Neutrophil (primary cell): Measurements from ENCODE around the gene CNTNAP5.

Experiments
- H3K27ac ChIP-seq: fragments of 200-600 bp; sonication (generic); 2 replicates; pipeline ENCODE4 v1.5.1; 2016; ENCODE audit warnings: mild to moderate bottlenecking, moderate library complexity
- H3K27me3 ChIP-seq: fragments of 200-600 bp; sonication (generic); 2 replicates; pipeline ENCODE4 v1.6.0; 2016; ENCODE audit warnings: mild to moderate bottlenecking
- H3K36me3 ChIP-seq: fragments of 200-600 bp; sonication (generic); 2 replicates; pipeline ENCODE4 v1.5.1; 2017
- H3K4me1 ChIP-seq, 2 experiments: fragments of 200-600 bp in 1 of 2; sonication (generic) in 1 of 2; 1 replicate in 1 of 2; 2 replicates in 1 of 2; pipeline versions ENCODE4 v1.5.1 to v1.6.1; 2013 to 2016; ENCODE audit warnings: low read depth in 1 of 2, low read length in 1 of 2, mild to moderate bottlenecking in 1 of 2, moderate library complexity in 1 of 2; ENCODE audit not compliant: control insufficient read depth in 1 of 2, insufficient read depth in 1 of 2
- H3K4me3 ChIP-seq, 2 experiments: fragments of 200-600 bp in 1 of 2; sonication (generic) in 1 of 2; 1 replicate in 1 of 2; 2 replicates in 1 of 2; pipeline ENCODE4 v1.5.1; 2013 to 2016; ENCODE audit warnings: low read depth in 1 of 2, low read length in 1 of 2, mild to moderate bottlenecking in 1 of 2, moderate library complexity in 1 of 2
- H3K9me3 ChIP-seq: fragments of 200-600 bp; sonication (generic); 2 replicates; pipeline ENCODE4 v1.5.1; 2016
- TF ChIP-seq, protein P1 (sequence below): fragments of 200-600 bp; sonication (generic); IDR thresholded peaks from 2 replicates; pipeline ENCODE4 v1.5.1; 2016; ENCODE audit warnings: antibody characterized with exemption

CNTNAP5 gene

GRCh38 chr2:124018890-124019289 is 6.2 kb upstream of the CNTNAP5 start:
- H3K4me1 ChIP-seq, result no peaks in the 10 kb centered on the region
- no peak overlapping the region for H3K27ac ChIP-seq
- no peaks in the 10 kb centered on the region for H3K36me3 ChIP-seq
- no peak overlapping the region for H3K4me3 ChIP-seq
- H3K9me3 ChIP-seq, result no peaks in the 10 kb centered on the region
- TF ChIP-seq, protein P1, sequence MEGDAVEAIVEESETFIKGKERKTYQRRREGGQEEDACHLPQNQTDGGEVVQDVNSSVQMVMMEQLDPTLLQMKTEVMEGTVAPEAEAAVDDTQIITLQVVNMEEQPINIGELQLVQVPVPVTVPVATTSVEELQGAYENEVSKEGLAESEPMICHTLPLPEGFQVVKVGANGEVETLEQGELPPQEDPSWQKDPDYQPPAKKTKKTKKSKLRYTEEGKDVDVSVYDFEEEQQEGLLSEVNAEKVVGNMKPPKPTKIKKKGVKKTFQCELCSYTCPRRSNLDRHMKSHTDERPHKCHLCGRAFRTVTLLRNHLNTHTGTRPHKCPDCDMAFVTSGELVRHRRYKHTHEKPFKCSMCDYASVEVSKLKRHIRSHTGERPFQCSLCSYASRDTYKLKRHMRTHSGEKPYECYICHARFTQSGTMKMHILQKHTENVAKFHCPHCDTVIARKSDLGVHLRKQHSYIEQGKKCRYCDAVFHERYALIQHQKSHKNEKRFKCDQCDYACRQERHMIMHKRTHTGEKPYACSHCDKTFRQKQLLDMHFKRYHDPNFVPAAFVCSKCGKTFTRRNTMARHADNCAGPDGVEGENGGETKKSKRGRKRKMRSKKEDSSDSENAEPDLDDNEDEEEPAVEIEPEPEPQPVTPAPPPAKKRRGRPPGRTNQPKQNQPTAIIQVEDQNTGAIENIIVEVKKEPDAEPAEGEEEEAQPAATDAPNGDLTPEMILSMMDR, result no peak
- peaks cover 20% of the 10 kb centered on the region for H3K27me3 ChIP-seq

DNA sequence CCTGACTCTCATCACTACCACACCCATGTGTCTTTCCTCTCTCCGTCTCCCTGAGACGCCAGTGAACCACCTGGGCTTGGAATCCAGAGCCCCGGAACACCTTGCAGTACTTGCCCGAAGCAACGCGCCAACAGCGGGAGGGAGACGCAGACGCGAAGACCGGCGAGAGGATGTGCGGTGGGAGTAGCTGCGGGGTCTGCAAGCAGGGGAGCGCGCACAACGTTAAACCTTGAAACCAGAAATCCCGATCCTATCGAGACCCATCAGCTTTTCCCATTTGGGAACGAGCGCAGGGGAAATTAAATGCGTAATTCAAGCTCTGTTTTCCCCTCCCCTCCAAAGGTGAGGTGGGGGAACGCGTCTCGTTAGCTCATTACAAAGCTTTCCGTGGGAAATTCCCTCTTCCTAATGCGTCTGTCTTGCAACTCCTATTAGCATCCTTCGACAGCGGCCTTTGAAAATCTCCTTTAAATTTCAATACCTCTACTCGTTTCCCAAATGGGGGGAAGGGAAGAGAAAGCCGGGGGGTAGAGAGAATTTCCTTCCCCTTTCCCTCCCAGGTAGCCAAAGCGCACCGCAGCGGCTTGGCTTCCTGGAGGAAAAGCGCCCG is 421 bp upstream of the CNTNAP5 start:
- Histone ChIP-seq H3K4me3 (no peak overlapping the region), H3K36me3 (no peaks in the 10 kb centered on the region), H3K4me1 (no peaks in the 10 kb centered on the region), H3K9me3 (no peaks in the 10 kb centered on the region), H3K27ac (no peak overlapping the region), H3K27me3 (peaks cover 62% of the 10 kb centered on the region)
- TF ChIP-seq, protein P1, result no peak

DNA sequence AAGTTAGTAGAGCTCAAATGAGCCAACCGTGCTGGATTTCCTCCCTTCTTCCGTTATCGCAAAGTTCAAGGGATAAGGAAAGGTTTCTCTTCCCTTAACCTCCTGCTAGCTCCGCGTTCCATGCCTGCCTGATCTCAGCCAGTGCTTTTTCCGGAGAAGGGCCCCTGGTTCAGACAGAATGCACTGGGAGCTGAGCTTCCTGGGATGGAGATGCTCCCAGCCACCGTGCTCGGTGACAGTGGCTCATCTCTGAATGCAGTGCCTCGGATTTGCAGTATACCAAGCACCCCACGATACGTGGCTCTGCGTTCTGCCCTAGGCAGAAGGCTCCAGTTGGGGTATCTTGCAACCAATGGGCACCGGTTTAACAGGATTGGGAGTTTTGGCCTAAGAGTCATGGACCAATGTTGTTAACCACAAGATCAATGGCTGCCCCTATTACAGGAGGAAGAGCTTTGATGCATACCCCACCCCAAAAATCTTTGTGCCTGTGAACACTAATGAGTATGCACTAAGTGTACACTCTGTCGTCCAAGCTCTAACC is 876 bp downstream of the CNTNAP5 start:
- no peaks in the 10 kb centered on the region for H3K4me1 ChIP-seq
- H3K4me3 ChIP-seq, result no peak overlapping the region
- TF ChIP-seq, protein P1, result no peak
- H3K27ac ChIP-seq, result no peak overlapping the region
- no peaks in the 10 kb centered on the region for H3K9me3 ChIP-seq
- H3K36me3 ChIP-seq, result no peaks in the 10 kb centered on the region
- peaks cover 62% of the 10 kb centered on the region for H3K27me3 ChIP-seq

DNA sequence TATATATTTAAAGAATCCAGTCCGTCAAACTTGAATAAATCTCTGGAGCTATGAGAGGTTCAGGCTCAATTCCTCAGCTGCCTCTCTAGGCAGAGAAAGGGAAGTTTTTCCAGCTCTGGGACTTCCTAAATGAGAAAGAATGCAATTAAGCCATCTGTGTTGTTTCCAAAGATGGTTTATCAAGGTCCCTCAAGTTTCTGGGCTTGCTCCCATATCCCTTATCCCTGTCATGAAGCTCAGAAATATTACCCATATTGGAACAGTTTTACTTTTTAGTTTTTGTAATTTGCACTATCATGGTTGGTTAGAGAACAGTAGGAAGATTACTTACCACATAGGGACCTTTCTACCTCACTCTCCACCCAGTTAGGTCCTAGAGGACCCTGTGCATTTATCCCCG is 1.4 kb downstream of the CNTNAP5 start:
- TF ChIP-seq, protein P1, result no peak
- no peaks in the 10 kb centered on the region for H3K9me3 ChIP-seq
- H3K27me3 ChIP-seq, result peaks cover 62% of the 10 kb centered on the region
- H3K36me3 ChIP-seq, result no peaks in the 10 kb centered on the region
- H3K27ac ChIP-seq, result no peak overlapping the region
- H3K4me1 ChIP-seq, result no peaks in the 10 kb centered on the region
- no peak overlapping the region for H3K4me3 ChIP-seq

DNA sequence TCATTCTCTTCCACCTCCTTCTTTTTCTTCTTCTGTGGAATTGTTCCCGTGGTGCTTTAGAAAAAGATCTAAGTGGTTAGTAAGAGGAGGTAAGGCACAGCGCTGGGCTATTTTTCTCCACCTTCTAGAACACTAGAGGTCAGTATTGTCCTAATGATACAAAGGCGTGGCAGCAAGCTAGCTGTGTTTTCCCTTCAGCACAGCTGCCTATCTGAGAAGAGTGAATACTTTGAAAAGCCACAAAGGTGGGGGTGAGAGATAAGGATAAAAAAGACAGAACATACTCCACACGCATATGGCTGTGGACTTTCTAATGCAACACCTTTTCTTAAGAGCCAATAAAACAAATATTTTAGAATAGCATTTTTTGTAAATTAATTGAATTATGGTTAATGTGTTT is 2.1 kb downstream of the CNTNAP5 start:
- no peak overlapping the region for H3K4me3 ChIP-seq
- H3K27ac ChIP-seq, result no peak overlapping the region
- TF ChIP-seq, protein P1, result no peak
- no peaks in the 10 kb centered on the region for H3K9me3 ChIP-seq
- H3K36me3 ChIP-seq, result no peaks in the 10 kb centered on the region
- H3K4me1 ChIP-seq, result no peaks in the 10 kb centered on the region
- peaks cover 59% of the 10 kb centered on the region for H3K27me3 ChIP-seq
